TTC549 (cell line): ENCODE measurements around the gene NEK4.

ENCODE experiments used
- FAIRE-seq: peaks from 2 replicates; lab custom pipeline; 2012; peaks lifted over from hg19 to GRCh38; lab: Jason Lieb, UNC

Gene NEK4

DNA sequence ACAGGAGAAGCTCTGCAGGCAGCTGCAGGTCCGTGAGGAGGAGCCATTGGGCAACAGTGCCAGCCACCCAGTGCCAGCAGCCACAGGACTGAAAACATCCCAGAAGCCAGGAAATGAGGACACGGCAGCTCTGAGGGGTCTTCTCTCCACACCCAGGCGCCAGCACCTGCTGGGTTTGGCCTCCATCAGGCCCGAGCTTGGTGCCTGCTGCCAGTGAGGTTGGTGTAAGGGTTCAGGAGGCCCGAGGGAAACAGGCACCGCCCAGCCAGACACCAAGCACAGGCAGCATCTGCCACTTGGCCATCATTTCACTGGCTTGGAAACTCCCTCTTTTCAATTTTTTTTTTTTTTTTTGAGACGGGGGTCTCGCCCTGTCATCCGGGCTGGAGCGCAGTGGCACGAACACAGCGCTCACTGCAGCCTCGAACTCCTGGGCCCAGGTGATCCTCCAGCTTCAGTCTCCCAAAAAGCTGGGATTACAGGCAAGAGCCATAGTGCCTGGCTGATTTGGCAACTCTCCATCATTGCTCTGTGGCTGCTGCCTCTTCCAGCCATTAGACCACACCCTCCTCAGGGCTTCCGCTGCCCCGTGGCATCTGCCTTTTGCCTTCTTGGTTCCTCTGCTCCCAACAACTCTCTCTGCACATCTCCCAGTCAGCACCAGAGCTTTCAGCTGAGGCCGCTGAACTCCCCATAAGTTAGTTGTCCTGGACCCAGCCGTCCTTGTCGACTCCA lies 22.4 kb upstream of the NEK4 start:
- FAIRE-seq = no peak

DNA sequence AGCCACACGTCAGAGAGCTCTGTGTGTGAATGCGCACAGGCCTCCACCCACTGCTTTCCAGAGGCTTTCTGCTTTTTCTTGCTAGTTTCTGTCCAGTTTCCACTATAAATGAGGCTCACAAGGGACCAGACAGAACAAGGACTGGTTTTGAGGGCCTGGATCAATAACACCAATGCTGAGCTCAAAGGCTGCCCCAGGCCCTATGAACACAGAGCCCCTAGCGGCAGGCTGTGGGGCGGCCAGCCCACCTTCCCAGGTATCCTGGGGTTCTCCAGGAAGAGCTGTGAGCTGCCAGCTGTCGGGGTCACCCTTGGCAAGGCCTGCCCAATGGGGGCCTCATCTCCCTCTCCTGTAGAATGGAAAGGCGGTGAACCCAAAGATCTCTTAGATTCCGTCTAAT lies 21.7 kb upstream of the NEK4 start:
- no peak for FAIRE-seq

DNA sequence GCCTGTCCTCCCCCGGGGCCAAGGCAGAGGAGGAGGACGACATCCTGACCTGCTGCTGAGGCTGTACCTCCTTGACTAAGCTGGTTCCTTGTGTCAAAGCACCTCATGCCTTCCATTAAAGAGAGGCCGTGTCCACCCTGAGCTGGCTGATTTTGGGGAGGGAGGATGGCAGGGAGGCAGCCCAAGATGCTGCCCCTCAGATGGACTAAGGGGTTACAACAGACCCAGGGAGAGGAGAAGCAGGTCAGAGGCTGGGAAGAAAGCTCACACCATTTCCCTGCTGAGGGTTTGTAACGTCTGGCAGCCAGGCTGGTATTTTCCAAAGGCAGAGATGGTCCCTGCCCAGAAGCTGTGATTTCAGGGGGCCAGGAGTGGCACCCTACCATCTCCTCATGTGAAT lies 21.2 kb upstream of the NEK4 start:
- no peak for FAIRE-seq

DNA sequence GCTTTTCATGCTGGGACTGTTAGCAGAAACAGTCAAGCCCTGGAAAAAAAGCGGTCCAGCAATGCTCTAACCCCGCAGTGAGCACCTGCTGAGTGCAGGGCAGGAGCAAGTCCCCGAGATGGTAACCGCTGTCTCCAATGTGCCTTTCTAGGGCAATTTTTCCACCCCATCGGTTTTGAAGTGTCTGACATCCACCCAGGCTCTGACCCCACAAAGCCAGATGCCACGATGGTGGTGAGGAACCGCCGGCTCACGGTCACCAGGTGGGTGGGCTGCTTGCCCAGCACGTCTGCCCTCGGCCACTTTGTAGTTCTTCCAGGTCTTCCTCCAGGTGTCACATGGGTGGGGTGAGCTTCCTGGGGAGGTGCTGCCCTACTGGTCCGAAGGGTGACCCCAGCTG lies 20.6 kb upstream of the NEK4 start:
- no peak for FAIRE-seq

DNA sequence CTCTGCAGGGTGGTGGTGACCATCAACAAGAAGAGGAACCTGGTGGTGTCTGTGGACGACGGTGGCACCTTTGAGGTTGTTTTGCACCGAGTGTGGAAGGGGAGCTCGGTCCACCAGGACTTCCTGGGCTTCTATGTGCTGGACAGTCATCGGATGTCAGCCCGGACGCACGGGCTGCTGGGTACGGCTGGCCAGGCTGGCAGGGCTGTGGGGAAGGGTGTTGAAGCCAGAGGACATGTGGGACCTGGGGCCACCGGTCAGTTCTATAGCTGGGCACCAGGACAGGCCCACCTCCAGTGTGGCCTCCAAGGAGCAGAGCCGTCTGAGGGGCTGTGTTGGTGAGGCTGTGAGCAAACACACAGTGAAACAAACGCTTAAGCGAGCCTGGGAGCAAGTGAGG lies 20.0 kb upstream of the NEK4 start:
- no peak for FAIRE-seq

DNA sequence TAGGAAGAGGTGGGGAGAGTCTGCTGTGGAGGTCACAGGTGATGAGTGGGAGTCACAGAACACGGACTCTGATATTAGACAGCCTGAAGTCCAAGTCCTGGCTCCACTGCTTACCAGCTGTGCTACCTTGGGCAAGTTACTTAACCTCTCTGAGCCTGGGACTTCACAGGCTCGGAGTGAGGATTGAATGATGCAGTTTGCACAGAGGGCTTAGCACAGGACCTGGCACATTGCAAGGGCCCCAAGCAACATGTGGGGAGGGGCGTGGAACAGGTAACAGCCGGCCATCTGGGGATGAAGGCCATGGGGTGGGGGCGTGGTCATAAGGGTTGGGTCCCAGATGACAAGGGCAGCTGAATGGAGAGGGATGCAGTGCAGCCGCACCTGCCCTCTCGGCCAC lies 19.6 kb upstream of the NEK4 start:
- no peak for FAIRE-seq

DNA sequence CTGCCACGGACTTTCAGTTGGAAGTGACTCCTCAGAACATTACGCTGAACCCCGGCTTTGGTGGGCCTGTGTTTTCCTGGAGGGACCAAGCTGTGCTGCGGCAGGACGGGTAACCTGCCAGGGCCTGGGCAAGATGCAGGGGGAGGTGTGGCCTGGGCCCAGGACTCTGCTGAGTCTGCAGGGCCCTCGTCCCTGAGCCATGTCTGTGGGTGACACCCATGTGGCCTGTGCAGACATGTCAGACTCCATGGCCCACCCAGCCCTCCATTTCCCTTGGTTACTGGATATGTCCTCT lies 19.0 kb upstream of the NEK4 start:
- FAIRE-seq = no peak

DNA sequence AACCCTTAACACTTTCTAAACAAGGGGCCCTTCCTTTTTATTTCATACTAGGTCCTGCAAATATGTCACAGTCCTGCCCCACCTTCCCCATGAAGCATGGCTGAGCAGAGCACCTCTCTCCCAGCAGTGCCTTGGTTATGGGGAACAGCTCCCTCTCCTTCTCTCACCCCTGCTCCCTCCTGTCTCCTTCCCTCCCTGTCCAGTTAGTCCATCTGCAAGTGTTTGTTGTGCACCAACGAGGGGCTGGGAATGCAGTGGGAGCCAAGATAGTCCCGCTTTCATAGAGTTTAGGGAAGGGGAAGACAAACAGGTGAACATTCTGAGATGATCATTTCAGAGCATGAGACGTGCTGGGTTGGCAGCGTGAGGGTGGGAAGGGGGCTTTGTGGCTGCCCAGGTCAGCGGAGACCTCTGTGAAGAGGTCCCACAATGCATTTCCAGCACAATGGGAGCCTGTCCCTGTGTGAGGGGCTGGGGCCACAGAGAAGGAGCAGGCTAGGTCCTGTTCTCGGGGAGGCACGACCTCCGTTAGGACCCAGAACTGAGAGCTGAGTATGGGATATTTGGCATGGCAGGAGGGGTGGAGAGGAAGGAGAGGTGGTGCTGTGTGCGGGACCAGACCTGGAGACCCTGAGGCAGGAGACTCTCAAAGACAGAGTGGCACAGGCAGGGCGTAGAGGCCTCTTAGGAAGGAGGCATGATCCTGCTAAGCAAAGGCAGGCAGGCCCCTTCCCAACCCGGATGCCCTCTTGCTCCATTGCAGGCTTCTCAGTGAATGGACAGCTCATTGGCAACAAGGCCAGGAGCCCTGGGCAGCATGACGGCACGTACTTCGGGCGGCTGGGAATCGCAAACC lies 18.4 kb upstream of the NEK4 start:
- FAIRE-seq = no peak

DNA sequence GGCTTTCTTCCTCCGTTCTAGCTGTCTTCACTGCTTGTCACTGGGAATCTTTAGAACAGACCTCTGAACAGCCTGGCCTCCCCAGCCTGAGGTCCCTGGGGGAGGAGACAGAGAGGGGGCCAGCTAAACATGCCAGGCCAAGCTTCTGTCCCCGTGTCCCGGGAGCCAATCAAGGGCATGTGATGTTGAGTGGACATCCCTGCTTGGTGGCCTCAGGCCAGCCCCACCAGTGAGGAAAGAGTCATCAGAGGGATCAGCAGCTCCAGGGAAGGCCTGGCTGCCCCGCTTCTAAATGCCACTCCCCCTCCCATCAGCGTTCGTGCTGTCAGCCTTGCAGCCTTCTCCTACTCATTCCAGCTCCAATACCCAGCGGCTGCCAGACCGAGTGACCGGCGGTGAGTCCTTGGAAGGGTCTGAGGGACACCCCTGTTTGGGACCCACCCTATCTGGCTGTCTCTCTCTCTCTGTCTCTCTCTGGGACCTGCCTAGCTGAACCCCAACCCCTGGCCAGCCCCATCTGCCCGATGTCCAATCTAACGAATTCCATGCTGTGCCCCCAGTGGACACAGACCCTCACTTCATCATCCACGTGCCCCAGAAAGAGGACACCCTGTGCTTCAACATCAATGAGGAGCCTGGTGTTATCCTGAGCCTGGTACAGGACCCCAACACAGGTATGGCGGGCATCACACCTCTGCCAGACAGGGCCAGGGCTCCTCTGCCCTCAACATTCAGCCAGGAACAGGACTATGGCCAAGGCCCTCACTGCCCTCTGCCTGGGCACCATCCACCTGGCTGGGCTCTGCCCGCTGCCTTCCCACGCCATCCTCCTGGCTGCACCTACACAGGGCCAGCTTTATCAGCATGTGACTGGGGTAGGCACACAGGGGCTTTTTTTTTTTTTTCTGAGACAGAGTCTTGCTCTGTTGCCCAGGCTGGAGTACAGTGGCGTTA lies 17.2 kb upstream of the NEK4 start:
- FAIRE-seq = no peak

DNA sequence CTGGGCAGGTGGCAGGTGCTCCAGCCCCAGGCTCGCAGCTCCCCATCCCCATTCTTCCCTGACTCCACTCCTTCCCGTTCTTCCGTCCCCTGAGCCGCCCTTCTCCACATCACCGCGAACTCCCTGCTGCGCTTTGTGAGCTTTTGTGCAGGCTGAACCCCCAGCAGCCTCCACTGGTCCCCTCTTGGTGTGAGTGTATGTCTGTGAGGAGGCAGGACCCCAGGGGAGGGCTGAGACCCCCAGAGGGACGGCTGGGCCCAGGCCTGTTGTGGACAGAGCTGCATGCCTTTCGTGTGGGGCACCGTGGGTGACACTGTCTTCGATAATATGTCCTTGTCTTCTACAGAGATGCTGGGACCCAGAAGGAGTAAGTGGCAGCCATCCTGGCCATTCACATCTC lies 16.5 kb upstream of the NEK4 start:
- no peak for FAIRE-seq

DNA sequence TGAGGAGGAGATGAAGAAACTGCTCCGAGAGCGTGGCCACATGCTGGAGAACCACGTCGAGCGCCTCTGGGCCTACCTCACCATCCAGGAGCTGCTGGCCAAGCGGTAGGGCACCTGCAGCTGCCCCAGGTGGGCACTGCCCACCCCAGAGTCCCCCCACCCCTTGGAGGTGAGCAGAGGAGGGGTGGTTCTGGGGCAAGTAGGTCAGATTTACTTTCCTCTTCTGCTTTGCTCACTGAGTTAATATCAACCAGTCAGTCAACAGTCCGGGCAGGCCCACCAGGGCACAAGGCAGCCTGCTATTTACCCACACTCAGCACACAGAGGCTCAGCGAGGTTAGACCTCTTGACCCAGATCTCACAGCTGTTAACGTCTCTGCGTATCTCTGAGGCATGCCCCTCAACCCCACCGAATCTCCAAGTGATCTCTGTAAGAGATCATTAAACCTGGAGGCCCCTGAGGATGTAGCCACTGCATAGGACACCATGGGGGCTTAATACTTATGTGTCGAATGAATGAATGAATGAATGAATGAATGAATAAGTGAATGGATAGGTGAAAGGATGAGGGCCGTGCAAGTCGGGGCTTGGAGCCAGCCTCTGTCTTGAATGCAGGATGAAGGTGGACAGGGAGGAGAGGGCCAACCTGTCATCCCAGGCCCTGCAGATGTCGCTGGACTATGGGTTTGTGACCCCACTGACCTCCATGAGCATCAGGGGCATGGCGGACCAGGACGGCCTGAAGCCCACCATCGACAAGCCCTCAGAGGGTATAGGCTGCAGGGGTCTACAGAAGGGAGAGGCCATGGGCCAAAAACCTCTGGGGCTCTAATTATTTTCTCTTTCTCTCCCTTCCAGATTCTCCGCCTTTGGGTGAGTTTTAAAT lies 15.8 kb upstream of the NEK4 start:
- FAIRE-seq = no peak

DNA sequence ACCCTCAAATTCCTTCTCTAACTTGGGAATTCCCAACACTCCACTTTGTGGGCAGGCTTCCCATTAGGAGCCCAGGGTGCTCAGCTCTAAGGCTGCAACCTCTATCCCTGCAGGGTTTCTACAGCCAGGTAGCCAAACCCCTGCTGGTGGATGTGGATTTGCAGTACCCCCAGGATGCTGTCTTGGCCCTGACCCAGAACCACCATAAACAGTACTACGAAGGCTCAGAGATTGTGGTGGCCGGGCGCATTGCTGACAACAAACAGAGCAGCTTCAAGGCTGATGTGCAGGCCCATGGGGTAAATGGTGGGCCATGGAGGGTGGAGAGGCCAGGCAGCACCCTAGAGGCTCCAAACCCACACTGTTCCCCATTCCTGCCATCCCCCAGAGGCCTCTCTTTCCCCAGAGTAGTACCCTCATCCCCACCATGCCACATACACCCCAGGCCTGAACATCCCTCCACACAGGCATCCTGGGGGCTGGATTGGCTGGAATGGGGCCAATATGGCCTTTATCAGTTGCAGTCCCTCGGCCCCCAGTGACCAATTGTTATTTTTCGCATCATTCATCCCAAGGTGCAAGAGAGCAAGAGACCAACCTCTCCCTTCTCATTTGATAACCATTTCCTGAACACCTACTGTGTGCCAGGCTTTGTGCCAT lies 14.3 kb upstream of the NEK4 start:
- no peak for FAIRE-seq

DNA sequence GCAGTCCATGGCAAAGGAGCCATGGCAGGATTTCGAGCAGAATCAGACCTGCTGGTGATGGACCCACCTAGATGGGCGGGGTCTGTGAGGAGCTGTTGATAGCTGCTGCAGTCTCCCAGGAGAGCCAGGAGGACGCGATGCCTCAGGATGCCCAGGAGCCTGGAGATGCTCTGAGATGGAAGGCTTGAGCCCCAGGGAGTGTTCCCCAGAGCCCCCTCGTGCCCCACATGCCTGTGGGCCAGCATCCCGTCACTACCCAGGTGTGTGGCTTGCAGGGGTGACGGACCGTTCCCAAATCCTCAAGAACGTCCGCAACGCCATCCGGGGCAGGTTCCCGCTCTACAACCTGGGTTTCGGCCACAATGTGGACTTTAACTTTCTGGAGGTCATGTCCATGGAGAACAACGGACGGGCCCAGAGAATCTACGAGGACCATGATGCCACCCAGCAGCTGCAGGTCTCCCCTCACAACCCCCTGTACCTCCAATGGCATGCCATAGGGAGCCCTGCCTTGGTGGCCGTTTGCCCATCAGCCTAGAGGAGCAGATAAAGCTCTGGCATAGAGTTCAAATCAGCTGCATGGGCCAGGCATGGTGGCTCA lies 13.4 kb upstream of the NEK4 start:
- no peak for FAIRE-seq

DNA sequence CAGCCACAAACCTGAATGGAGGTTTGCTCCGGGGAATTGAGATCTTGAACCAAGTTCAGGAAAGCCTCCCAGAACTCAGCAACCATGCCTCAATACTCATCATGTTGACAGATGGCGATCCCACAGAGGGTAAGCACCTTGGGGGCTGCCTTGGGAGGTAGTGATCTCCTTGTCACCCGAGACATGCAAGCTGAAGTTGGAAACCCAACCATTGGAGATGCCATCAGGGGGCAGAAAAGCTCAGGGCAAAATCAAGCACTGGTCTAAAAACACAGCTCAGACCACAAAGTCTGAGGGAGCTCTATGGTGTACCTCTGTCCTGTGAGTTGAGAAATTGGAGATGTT lies 12.4 kb upstream of the NEK4 start:
- FAIRE-seq = no peak

DNA sequence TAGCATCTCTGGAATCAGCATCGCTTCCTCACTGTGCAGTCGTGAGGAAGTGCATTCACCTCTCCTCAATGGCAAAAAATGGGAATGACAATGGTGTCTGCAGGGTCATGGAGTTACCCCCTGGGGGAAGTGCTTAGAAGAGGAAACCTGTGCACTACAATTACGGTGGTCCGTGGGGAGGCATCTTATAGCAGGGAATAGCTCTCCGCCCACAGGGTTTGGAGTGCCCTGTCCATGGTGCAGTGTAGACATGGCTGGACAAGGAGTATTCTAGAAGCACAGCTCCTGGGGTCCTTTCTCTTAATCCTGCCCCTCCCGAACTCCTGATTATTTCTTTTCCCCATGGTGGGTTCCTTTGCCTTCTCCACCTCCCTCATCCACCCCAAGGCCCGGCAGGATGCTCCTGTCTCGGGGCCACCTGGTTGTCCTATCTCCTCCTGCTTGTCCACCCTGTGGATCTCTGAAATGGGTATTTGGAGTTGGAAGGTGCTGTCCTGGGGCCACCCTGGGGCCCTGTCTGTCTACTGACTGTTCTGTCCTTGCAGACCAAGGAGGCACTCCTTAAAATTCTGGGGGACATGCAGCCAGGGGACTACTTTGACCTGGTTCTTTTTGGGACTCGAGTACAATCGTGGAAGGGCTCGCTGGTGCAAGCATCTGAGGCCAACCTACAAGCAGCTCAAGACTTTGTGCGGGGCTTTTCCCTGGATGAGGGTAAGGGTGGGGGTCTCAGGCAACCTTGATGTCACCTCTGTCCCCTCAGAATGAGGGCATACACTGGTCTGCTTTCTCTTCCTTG lies 11.9 kb upstream of the NEK4 start:
- no peak for FAIRE-seq

DNA sequence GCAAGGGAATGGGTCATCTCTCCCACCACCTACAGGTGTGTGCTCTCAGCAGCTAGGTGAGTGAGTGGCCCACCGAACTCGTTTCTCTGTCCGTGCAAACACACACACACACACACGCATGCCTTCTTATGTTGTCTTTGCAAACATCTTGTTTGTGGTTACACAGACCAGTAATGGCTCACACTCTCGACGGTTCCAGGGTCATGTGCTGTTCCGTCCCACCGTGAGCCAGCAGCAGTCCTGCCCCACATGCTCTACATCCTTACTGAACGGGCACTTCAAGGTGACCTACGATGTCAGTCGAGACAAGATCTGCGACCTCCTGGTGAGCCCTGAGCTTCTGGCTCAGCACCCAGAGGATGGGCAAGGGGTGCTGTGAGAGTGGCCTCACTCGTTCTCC lies 11.0 kb upstream of the NEK4 start:
- no peak for FAIRE-seq

DNA sequence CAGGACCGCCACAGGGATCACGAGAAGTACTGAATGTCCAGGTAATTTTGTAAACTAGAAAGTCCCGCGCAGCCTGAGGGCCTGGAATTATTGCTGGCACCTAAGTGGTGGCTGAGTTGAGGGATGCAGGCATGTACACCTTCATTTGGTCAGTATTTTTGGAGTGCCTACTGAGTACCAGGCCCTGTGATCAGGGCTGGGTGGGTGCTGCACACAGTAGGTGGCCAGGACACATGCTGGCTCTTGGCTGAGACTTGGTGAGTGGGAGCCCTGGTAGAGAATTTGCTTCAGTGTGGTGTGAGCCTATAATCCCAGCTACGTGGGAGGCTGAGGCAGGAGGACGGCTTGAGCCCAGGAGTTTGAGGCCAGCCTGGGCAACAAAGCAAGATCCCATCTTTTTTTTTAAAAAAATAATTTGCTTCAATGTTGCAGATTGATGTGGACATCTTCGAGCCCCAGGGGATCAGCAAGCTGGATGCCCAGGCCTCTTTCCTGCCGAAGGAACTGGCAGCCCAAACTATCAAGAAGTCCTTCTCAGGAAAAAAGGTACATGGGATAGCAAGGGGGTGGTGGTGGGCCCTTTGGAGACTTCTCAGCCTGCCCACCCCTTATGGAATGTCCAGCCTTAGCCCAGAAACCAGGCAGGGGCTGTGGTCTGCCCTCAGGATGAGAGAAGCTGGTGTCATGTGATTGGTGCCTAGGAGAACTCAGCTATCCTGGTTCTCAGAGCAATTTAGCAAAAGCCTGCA lies 9.3 kb upstream of the NEK4 start:
- FAIRE-seq = no peak

DNA sequence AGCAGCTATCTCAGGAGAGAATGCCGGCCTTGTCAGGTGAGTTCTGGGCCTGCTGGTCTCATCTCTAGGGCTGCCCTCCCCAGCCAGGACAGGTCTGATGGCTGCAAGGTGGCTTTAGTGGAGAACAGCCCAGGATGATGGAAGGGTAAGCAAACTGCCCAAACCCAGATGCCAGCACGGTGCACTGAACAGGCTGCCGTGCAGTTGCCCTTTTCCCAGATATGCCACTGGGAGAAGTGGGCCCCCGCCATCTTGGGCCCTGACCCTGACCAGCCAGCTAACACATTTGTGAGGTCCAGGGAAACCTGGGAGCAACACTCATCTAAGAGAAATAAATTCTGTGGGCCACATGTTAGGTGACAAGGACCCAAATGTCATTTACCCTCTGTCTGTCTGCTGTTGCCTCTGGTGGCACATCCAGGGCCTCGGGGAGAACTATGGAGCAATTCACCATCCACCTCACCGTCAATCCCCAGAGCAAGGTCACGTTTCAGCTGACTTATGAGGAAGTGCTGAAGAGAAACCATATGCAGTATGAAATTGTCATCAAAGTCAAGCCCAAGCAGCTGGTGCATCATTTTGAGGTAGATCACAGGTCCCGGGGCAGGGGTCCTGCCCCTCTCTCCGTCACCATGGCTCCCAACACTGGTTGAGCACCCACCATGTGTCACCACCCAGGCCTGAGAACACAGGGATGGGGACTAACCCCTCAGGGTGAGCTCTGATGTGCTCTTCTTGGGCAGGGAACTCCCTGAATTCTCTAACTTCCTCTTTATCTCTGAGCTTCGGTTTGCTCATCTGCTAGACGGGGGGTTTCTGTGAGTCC lies 8.5 kb upstream of the NEK4 start:
- FAIRE-seq = no peak
